Fibroblast of the aortic adventitia (primary cell): ENCODE data around the gene TARBP1. TPM values are rescaled to one million over a fixed set of nuclear protein-coding genes. Genes with fewer than 3 reads are reported as not detected.
"Not testable (repeated sequence)": the region's sequence is repeated elsewhere in the genome, so short reads cannot be mapped to it uniquely, and the experiment has no call there.

Experiments used
- DNase-seq: peaks from one replicate; pipeline ENCODE4 v3.0.0-alpha.2; 2010; ENCODE audit warnings: low read depth
- H3K4me3 ChIP-seq: 2 replicates; pipeline ENCODE4 v1.5.1; 2011; ENCODE audit warnings: low read depth, mild to moderate bottlenecking, control low read depth, low read length, moderate library complexity
- total RNA-seq: library from RNA; depleted of rRNA; stranded (reverse); fragments of >200 nt; gene quantifications from 2 replicates; pipeline ENCODE4 v1.2.3, GENCODE V29; 2012; ENCODE audit warnings: low replicate concordance
- TF ChIP-seq, protein P1 (sequence below): IDR thresholded peaks from 2 replicates; pipeline ENCODE4 v1.5.1; 2011; ENCODE audit warnings: mild to moderate bottlenecking, low read length, control low read depth, inconsistent platforms; ENCODE audit not compliant: insufficient read depth

The TARBP1 gene
- total RNA-seq, 1 donor: 22.2 TPM

DNA sequence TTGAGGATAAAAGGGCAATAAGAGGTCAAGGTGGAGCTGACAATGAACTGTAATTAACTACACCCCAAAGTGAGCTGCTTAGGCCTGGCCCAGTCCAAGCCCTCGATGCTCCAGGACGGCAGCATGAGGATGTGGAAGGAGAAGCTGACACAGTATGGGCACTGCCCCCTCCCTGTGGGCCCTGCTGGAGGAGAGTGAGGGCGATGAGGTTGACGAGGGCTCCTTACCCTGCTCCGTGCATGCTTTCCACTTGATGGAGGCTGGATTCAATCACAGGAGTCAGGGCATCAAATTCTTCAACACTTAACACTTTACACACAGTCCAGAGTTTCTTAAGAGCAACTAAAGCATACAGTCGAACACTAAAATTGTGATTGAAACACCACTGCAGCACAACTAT, 73.3 kb downstream of the TARBP1 start:
- DNase-seq: no peak
- TF ChIP-seq, protein P1, sequence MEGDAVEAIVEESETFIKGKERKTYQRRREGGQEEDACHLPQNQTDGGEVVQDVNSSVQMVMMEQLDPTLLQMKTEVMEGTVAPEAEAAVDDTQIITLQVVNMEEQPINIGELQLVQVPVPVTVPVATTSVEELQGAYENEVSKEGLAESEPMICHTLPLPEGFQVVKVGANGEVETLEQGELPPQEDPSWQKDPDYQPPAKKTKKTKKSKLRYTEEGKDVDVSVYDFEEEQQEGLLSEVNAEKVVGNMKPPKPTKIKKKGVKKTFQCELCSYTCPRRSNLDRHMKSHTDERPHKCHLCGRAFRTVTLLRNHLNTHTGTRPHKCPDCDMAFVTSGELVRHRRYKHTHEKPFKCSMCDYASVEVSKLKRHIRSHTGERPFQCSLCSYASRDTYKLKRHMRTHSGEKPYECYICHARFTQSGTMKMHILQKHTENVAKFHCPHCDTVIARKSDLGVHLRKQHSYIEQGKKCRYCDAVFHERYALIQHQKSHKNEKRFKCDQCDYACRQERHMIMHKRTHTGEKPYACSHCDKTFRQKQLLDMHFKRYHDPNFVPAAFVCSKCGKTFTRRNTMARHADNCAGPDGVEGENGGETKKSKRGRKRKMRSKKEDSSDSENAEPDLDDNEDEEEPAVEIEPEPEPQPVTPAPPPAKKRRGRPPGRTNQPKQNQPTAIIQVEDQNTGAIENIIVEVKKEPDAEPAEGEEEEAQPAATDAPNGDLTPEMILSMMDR: no peak
- H3K4me3 ChIP-seq: no peak overlapping the region

DNA sequence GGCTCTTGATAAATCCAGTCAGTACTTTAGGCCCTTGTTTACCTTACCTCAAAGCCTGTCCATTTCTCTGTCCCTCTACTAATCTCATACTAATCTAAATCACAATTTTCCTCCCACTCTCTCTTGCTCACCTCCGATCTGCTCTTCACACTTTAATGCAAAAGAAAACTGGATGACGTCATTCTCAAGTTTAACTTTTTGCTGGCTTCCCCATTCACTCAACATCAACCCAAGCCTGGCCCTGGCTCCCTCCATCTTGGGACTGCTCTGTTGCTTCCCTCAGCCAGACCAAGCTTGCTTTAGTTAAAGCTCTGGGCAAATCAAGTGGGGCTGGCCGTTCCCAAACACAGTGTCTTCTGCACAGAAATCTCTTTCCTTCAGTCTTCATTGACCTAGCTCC, 76.0 kb downstream of the TARBP1 start:
- TF ChIP-seq, protein P1: no peak
- no peak for DNase-seq
- no peak overlapping the region for H3K4me3 ChIP-seq

DNA sequence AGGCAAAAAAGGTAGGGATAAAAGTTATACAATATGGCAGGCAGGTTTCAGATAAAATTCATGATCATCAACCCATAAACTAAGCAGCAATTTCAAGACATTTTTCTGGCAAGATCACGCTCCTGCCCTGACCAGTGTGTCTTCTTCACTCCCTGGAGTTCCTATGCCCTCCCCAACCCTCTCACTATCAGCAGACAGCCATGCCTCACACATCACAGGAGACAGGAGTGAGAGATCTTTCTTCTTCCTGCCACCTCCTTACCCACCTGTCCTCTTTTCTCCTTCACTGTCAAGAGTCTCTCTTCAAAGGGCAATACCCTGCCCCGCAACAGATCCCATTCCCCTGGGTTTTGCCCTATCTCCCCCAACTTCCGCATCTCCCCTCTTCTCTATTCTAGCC, 77.3 kb downstream of the TARBP1 start:
- H3K4me3 ChIP-seq: no peak overlapping the region
- TF ChIP-seq, protein P1: no peak
- DNase-seq: no peak

DNA sequence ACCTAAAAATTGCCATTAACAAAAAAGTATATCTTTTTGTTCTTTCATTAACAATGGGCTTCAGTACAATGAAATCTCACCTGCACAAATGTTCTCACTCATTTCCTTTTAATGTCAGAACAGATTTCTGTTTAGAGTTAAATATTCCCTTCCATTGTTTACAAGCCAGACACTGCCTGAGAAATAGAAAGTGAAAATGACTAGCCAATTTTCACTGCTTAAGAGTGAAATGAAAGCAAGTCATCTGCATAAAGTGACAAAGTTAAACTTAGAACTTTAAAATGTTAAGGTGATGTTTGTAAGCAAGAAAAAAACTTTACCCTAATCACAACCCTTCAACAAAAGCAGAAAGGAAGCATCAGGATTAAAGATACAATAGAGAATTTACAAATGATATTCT, 78.2 kb downstream of the TARBP1 start:
- DNase-seq: peak; percentile 24
- TF ChIP-seq, protein P1: no peak
- no peak overlapping the region for H3K4me3 ChIP-seq

DNA sequence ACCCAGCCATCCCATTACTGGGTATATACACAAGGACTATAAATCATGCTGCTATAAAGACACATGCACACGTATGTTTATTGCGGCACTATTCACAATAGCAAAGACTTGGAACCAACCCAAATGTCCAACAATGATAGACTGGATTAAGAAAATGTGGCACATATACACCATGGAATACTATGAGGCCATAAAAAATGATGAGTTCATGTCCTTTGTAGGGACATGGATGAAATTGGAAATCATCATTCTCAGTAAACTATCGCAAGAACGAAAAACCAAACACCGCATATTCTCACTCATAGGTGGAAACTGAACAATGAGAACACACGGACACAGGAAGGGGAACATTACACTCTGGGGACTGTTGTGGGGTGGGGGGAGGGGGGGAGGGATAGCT, 79.5 kb downstream of the TARBP1 start:
- H3K4me3 ChIP-seq, DNase-seq: not testable (repeated sequence)

DNA sequence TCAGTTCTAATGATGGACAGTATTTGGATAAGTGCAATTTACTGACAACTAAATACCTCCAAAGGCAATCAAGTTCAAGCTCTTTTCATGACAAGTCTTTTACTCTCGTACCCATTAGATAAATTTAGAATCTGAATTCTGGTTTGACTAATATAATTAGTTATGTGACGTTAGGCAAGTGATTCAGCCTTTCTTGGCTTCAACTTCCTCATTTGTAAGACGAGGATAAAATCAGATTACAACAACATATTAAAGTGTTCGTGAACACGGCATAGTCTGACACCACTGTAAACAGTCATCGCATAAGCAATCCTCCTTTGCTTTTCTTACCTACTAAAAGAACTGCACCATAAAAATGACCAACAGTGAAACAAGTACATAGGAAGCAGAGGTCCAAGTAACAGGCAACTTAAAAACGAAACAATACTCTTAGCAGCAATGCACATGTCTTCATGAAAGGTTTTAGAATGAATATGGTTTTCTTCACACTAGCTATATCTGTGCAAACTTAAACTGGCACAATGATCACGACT, 80.1 kb downstream of the TARBP1 start:
- TF ChIP-seq, protein P1: no peak
- no peak overlapping the region for H3K4me3 ChIP-seq
- peak; percentile 55 for DNase-seq

DNA sequence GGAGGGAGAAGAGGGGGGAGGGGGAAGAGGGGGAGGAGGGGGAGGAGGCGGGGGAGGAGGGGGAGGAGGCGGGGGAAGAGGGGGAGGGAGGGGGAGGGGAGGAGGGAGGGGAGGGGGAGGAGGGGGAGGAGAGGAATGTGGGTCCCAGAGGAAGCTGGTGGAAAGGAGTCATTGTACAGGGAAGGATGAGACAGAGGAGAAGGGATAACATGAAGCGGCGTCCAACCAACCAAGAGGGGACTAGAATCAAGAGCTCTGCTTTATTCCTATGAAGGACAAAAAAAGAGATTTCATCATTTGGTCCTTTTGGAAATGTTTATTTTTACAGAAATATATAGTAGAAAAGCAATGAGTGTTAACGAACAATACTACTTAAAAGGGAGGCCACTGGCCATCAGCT, 81.2 kb downstream of the TARBP1 start:
- DNase-seq: no peak
- TF ChIP-seq, protein P1: no peak
- H3K4me3 ChIP-seq: no peak overlapping the region
